A673 (cell line): ENCODE results near the gene LRRC9.

Experiments
- CTCF ChIP-seq: fragments of 300-800, 200-600 bp; sonication (generic); conservative IDR thresholded peaks from 2 replicates; pipeline ENCODE4 v1.5.1; 2017; ENCODE audit warnings: low read depth, mild to moderate bottlenecking, antibody characterized with exemption, low read length, moderate library complexity, mixed read lengths
- EZH2 ChIP-seq: fragments of 200-600 bp; sonication (generic); IDR thresholded peaks from 2 replicates; pipeline ENCODE4 v1.6.1; 2017; ENCODE audit warnings: borderline replicate concordance, low read depth, mild to moderate bottlenecking, mixed read lengths, antibody characterized with exemption, low read length; ENCODE audit not compliant: poor library complexity, severe bottlenecking

- no peak for TF ChIP-seq CTCF
- TF ChIP-seq EZH2, result no peak
Measured at GRCh38 chr14:59870277-59871165, 49.4 kb upstream of the LRRC9 start, which contains the start of gene RTN1.
